GM20000 (cell line): ENCODE results near the gene G6PC1.
"Not testable (repeated sequence)": the region's sequence is repeated elsewhere in the genome, so short reads cannot be mapped to it uniquely, and the experiment has no call there.

Source experiments
- DNase-seq: peaks from one replicate; pipeline ENCODE4 v3.0.0; 2012; ENCODE audit warnings: low spot score
- TF ChIP-seq, protein P1 (sequence below): IDR thresholded peaks from 2 replicates; pipeline ENCODE4 v1.5.1; 2012; ENCODE audit warnings: mild to moderate bottlenecking, control low read depth; ENCODE audit errors: extremely low read depth, missing control alignments

G6PC1 gene

DNA sequence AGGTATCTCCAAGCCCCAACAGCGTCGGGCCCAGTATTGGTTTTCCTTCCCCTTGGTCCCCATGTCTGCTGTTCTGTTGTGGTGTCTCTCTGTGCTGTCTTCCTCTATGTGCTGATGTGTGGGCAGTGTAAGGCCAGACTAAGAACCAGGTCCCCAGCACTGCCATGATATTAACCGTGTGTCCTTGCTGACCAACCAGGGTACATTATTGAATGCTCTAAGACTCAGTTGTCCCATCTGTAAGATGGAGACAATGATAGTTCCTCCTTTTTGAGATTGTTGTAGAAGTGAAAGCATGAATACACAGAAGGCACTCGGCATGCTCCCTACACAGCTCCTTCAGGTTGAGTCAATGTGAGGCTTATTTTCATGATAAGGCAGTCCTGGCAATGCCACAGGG, 29.0 kb upstream of the G6PC1 start:
- DNase-seq, result no peak
- TF ChIP-seq, protein P1, sequence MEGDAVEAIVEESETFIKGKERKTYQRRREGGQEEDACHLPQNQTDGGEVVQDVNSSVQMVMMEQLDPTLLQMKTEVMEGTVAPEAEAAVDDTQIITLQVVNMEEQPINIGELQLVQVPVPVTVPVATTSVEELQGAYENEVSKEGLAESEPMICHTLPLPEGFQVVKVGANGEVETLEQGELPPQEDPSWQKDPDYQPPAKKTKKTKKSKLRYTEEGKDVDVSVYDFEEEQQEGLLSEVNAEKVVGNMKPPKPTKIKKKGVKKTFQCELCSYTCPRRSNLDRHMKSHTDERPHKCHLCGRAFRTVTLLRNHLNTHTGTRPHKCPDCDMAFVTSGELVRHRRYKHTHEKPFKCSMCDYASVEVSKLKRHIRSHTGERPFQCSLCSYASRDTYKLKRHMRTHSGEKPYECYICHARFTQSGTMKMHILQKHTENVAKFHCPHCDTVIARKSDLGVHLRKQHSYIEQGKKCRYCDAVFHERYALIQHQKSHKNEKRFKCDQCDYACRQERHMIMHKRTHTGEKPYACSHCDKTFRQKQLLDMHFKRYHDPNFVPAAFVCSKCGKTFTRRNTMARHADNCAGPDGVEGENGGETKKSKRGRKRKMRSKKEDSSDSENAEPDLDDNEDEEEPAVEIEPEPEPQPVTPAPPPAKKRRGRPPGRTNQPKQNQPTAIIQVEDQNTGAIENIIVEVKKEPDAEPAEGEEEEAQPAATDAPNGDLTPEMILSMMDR, result no peak

DNA sequence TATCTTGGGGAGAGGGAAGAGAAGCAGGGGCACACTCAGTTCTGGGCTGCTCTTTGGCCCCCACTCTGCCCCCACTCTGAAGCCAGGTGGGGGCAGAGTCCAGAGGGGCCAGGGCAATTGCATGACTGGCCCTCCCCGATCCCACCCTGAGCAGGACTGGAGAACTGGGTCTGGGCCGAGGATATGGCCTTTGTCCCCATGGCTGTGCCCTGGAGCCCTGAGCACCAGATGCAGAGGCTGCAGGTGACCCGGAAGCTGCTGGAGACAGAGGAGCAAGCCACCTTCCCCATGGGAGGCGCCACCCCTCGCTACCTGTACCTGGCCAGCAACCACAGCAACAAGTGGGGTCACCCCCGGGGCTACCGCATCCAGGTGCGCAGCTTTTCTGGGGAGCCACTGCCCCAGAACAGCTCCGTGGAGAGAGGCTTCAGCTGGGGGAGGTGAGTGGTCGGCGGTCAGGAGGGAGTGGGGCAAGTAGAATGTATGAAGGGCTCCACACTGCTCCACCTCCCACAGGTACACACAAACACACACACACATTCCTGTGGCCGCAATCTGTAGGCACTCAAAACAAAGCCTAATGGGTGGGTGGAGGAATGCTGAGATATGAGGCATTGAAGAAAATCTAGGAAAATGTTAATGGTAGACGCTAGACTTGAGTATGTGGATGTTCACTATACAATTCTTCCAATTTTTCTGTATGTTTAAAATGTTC, 28.2 kb upstream of the G6PC1 start:
- no peak for DNase-seq
- TF ChIP-seq, protein P1, result no peak

DNA sequence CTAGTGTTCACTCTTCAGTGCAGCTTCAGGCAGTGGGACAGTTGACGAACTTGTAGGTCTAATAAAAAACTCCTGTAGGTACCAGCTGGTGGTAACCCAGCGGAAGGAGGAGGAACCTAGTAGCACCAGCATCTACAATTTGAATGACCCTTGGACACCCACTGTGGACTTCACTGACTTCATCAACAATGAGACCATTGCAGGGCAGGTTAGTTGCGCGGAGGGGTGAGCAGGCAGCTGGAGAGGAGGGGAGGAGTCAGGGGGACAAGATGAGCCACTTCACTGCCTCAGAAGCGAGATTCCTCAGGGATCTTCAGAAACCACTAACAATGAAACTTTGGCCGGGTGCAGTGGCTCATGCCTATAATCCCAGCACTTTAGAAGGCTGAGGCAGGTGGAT, 27.3 kb upstream of the G6PC1 start:
- TF ChIP-seq, protein P1, result no peak
- DNase-seq, result no peak

DNA sequence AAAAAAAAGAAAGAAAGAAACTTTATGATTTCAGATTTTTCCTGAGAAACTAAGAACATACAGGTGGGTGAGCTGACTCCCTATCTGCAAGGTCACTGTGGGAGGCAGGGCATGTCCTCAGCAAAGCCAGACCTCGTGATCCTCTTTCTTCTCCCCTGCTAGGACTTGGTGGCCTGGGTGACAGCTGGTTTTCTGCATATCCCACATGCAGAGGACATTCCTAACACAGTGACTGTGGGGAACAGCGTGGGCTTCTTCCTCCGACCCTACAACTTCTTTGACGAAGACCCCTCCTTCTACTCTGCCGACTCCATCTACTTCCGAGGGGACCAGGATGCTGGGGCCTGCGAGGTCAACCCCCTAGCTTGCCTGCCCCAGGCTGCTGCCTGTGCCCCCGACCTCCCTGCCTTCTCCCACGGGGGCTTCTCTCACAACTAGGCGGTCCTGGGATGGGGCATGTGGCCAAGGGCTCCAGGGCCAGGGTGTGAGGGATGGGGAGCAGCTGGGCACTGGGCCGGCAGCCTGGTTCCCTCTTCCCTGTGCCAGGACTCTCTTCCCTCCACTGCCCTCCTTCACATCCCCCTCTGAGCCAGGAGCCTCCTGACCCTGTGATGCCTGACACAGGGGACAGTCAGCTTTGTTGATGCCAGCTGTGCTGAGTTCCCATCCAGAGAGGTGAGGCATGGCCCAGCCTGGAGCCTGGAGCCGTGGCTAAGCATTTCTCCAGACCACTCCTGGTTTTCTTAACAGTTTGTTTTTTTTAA, 26.5 kb upstream of the G6PC1 start:
- DNase-seq, result not testable (repeated sequence)

DNA sequence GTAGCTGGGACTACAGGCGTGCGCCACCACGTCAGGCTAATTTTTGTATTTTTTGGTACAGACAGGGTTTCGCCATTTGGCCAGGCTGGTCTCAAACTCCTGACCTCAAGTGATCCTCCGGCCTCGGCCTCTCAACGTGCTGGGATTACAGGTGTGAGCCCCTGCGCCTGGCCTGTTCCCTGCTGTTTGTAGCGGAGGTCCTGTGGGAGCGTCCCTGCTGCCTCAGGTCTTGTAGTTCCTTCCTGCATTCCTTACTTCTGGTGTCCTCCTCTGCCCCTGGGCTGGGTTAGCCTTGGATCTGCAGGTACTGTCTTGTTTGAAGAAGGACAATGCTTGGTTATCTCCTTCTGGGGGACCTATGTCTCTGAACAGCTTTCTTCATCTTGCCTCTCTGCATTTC, 23.6 kb upstream of the G6PC1 start:
- no peak for DNase-seq
- TF ChIP-seq, protein P1, result no peak

DNA sequence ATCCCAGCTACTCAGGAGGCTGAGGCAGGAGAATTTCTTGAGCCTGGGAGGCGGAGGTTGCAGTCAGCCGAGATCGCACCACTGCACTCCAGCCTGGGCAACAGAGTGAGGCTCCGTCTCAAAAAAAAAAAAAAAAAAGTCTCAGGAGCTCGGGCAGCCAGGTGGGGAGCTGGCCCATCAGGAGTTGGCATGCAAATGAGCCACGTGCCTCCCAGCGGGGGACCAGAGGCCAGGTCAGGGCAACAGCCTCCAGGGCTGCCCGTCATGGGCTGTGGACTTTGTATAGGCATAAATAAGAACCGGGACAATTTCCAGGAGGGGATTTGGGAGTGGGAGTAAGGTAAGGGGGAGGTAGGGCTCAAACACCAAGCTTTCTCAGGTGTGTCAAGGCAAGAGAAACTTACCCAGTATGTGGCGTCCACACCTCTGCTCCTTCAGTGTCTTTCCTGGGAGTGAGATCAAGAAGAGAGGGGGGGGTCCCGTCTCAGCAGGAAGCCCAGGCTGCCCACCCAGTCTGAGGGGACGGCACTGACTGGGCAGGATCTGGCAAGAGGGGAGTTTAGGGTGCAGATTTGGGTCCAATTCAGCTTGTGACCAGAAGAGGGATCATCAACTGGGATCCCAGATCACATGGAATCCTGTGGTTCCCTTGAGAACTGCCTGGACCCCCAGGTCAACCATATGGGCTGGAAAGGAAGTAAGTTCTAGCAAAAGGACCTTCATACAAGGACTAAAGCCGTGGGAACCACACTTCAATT, 22.3 kb upstream of the G6PC1 start:
- no peak for DNase-seq

DNA sequence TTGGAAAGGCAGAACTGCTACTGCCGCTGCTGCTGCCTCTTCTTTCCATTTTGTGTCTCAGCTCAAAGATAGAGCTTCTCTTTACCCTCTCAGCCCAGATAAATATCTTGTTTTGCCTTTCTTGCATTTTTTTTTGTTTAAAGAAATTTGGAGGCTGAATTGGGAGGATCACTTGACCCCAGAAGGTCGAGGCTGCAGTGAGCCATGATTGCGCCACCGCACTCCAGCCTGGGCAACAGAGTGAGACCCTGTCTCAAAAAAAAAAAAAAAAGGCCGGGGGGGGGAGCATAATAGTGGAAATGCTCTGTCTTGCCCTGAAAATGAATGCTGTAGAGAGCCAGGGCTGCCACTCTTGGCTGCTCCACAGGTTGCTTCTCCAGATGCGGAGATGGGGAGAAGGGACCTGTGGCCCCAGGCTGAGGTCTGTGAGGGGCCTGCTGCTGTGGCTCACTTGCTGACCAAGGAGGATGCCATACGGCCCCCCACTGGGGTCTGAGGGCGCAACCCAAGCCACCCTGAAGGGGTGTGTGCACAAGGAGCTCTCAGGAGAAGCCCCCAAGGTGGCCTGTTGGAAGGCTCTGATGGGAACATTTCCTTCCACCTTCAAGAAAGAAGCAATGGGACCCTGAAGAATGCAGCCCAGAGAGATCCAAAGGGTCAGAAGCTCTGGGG, 21.5 kb upstream of the G6PC1 start:
- TF ChIP-seq, protein P1, result no peak
- no peak for DNase-seq

More for the DNA sequence above, 22.3 kb upstream of the G6PC1 start:
- TF ChIP-seq, protein P1, result no peak
